Activated CD8-positive, alpha-beta T cell treated with anti-CD3 and anti-CD28 coated beads, Interleukin-2, amount 10 ng/mL, durations not matched to agents 7 days and 5 days (primary cell): Measurements from ENCODE around the gene MS4A4E. TPM values are rescaled to one million over a fixed set of nuclear protein-coding genes. Genes with fewer than 3 reads are reported as not detected.

Experiments used
- ATAC-seq: fragments of 150-1000 bp; cut with Tn5 transposase; one replicate; pipeline ENCODE4 v1.10.0; 2021; ENCODE audit warnings: moderate library complexity
- CTCF ChIA-PET: fragments of 350-600 bp; sonication (Branson Sonifier 250); formaldehyde crosslinking; loops from one replicate; lab custom pipeline; 2021; ENCODE audit warnings: antibody characterized with exemption; lab: Charles Lee
- POLR2A ChIA-PET: fragments of 350-600 bp; sonication (Branson Sonifier 250); formaldehyde crosslinking; loops from one replicate; lab custom pipeline; 2021; ENCODE audit warnings: antibody characterized with exemption; lab: Charles Lee
- DNase-seq: peaks from one replicate; pipeline ENCODE4 v3.0.0-alpha.2; 2020
- H3K27ac Mint-ChIP-seq: one replicate; pipeline ENCODE4 v1.8.0; 2021; ENCODE audit warnings: mild to moderate bottlenecking, mixed read lengths
- H3K27me3 Mint-ChIP-seq: one replicate; pipeline ENCODE4 v1.8.0; 2021; ENCODE audit warnings: low read depth, mixed read lengths
- H3K36me3 Mint-ChIP-seq: one replicate; pipeline ENCODE4 v1.8.0; 2021; ENCODE audit warnings: low read depth, mixed read lengths
- H3K4me1 Mint-ChIP-seq: one replicate; pipeline ENCODE4 v1.8.0; 2021; ENCODE audit warnings: low read depth, mixed read lengths
- H3K4me3 Mint-ChIP-seq: one replicate; pipeline ENCODE4 v1.8.0; 2021; ENCODE audit warnings: mild to moderate bottlenecking, mixed read lengths
- H3K9me3 Mint-ChIP-seq: one replicate; pipeline ENCODE4 v1.8.0; 2022; ENCODE audit warnings: mixed read lengths; ENCODE audit not compliant: insufficient read depth
- total RNA-seq, 2 experiments: library from RNA; stranded (reverse); gene quantifications; one replicate each; pipeline ENCODE4 v1.2.3, GENCODE V29; 2021

The MS4A4E gene
- total RNA-seq, 2 experiments from 2014 or later = not detected

- DNase-seq (no peak), ATAC-seq (no peak)
- no peak overlapping the region for H3K27ac Mint-ChIP-seq
- no peaks in the 10 kb centered on the region for H3K36me3 Mint-ChIP-seq
- no peak overlapping the region for H3K4me3 Mint-ChIP-seq
- ChIA-PET CTCF (no interaction called here), POLR2A (no interaction called here)
- no peaks in the 10 kb centered on the region for H3K4me1 Mint-ChIP-seq
- H3K27me3 Mint-ChIP-seq = no peaks in the 10 kb centered on the region
- no peaks in the 10 kb centered on the region for H3K9me3 Mint-ChIP-seq
Measured at GRCh38 chr11:60257956-60258722, 15.2 kb upstream of the MS4A4E start.

- DNase-seq (no peak), ATAC-seq (no peak)
- Mint-ChIP-seq H3K9me3 (no peaks in the 10 kb centered on the region), H3K4me3 (no peak overlapping the region), H3K36me3 (no peaks in the 10 kb centered on the region), H3K27me3 (peaks cover 11% of the 10 kb centered on the region), H3K4me1 (no peaks in the 10 kb centered on the region), H3K27ac (no peak overlapping the region)
- ChIA-PET CTCF (interaction anchor here (1.4 to 1.8 kb wide), 2 partner anchors 13 to 27 kb away, joined by 5 to 9 read pairs; no protein-coding TSS in a partner anchor), POLR2A (no interaction called here)
Measured at GRCh38 chr11:60252213-60253108, 9.5 kb upstream of the MS4A4E start.

- Mint-ChIP-seq H3K9me3 (no peaks in the 10 kb centered on the region), H3K27ac (no peak overlapping the region), H3K4me3 (no peak overlapping the region), H3K27me3 (peaks cover 15% of the 10 kb centered on the region), H3K36me3 (no peaks in the 10 kb centered on the region), H3K4me1 (no peaks in the 10 kb centered on the region)
- CTCF ChIA-PET = interaction anchor here (0.8 to 1.8 kb wide), 6 partner anchors 14 to 81 kb away, joined by 3 to 9 read pairs (median 4); no protein-coding TSS in a partner anchor
- DNase-seq (peak; percentile 28), ATAC-seq (no peak)
- POLR2A ChIA-PET = no interaction called here
Measured at GRCh38 chr11:60251485-60252212, 8.7 kb upstream of the MS4A4E start.

GRCh38 chr11:60241786-60242185, 1.2 kb downstream of the MS4A4E start:
- ATAC-seq (no peak), DNase-seq (no peak)
- Mint-ChIP-seq H3K9me3 (no peaks in the 10 kb centered on the region), H3K4me3 (no peak overlapping the region), H3K4me1 (no peaks in the 10 kb centered on the region), H3K36me3 (no peaks in the 10 kb centered on the region), H3K27ac (no peak overlapping the region), H3K27me3 (peaks cover 20% of the 10 kb centered on the region)
- ChIA-PET CTCF (no interaction called here), POLR2A (no interaction called here)

GRCh38 chr11:60240662-60241061, 2.3 kb downstream of the MS4A4E start:
- Mint-ChIP-seq H3K27me3 (peaks cover 16% of the 10 kb centered on the region), H3K36me3 (no peaks in the 10 kb centered on the region), H3K4me1 (no peaks in the 10 kb centered on the region), H3K27ac (no peak overlapping the region), H3K9me3 (no peaks in the 10 kb centered on the region), H3K4me3 (no peak overlapping the region)
- DNase-seq (no peak), ATAC-seq (no peak)
- ChIA-PET POLR2A (no interaction called here), CTCF (no interaction called here)

GRCh38 chr11:60235321-60235720, 7.6 kb downstream of the MS4A4E start:
- Mint-ChIP-seq H3K36me3 (no peaks in the 10 kb centered on the region), H3K27ac (no peak overlapping the region), H3K4me3 (no peak overlapping the region), H3K4me1 (no peaks in the 10 kb centered on the region), H3K9me3 (no peaks in the 10 kb centered on the region), H3K27me3 (peaks cover 4% of the 10 kb centered on the region)
- CTCF ChIA-PET = no interaction called here
- POLR2A ChIA-PET = no interaction called here
- DNase-seq (no peak), ATAC-seq (no peak)

- Mint-ChIP-seq H3K4me3 (no peak overlapping the region), H3K9me3 (no peaks in the 10 kb centered on the region), H3K4me1 (no peaks in the 10 kb centered on the region), H3K27me3 (no peaks in the 10 kb centered on the region), H3K27ac (no peak overlapping the region), H3K36me3 (no peaks in the 10 kb centered on the region)
- POLR2A ChIA-PET = no interaction called here
- ATAC-seq = no peak
- DNase-seq = no peak
- CTCF ChIA-PET = interaction anchor here (0.9 to 1.2 kb wide), 2 partner anchors 21 to 133 kb away, joined by 3 to 4 read pairs; no protein-coding TSS in a partner anchor
Measured at GRCh38 chr11:60230681-60231080, 12.3 kb downstream of the MS4A4E start.

GRCh38 chr11:60222141-60222540, 20.8 kb downstream of the MS4A4E start:
- ATAC-seq (no peak), DNase-seq (no peak)
- Mint-ChIP-seq H3K4me3 (no peak overlapping the region), H3K36me3 (no peaks in the 10 kb centered on the region), H3K9me3 (no peaks in the 10 kb centered on the region), H3K4me1 (no peaks in the 10 kb centered on the region), H3K27me3 (no peaks in the 10 kb centered on the region), H3K27ac (no peak overlapping the region)
- ChIA-PET POLR2A (no interaction called here), CTCF (no interaction called here)

- ChIA-PET CTCF (no interaction called here), POLR2A (no interaction called here)
- ATAC-seq (no peak), DNase-seq (no peak)
- Mint-ChIP-seq H3K9me3 (no peaks in the 10 kb centered on the region), H3K36me3 (no peaks in the 10 kb centered on the region), H3K27ac (no peak overlapping the region), H3K4me3 (no peak overlapping the region), H3K27me3 (no peaks in the 10 kb centered on the region), H3K4me1 (no peaks in the 10 kb centered on the region)
Measured at GRCh38 chr11:60221692-60222091, 21.2 kb downstream of the MS4A4E start.

- no peak overlapping the region for H3K27ac Mint-ChIP-seq
- no peak for DNase-seq
- no peaks in the 10 kb centered on the region for H3K9me3 Mint-ChIP-seq
- H3K4me3 Mint-ChIP-seq = no peak overlapping the region
- H3K27me3 Mint-ChIP-seq = peaks cover 2% of the 10 kb centered on the region
- H3K36me3 Mint-ChIP-seq = no peaks in the 10 kb centered on the region
- ChIA-PET POLR2A (no interaction called here), CTCF (no interaction called here)
- ATAC-seq = no peak
- no peaks in the 10 kb centered on the region for H3K4me1 Mint-ChIP-seq
Measured at GRCh38 chr11:60221181-60221580, 21.8 kb downstream of the MS4A4E start.

GRCh38 chr11:60214386-60214785, 28.6 kb downstream of the MS4A4E start:
- H3K27ac Mint-ChIP-seq = no peak overlapping the region
- no peaks in the 10 kb centered on the region for H3K4me1 Mint-ChIP-seq
- ATAC-seq (no peak), DNase-seq (no peak)
- POLR2A ChIA-PET = no interaction called here
- CTCF ChIA-PET = no interaction called here
- H3K27me3 Mint-ChIP-seq = peaks cover 4% of the 10 kb centered on the region
- no peaks in the 10 kb centered on the region for H3K9me3 Mint-ChIP-seq
- no peaks in the 10 kb centered on the region for H3K36me3 Mint-ChIP-seq
- H3K4me3 Mint-ChIP-seq = no peak overlapping the region
